Measurements from ENCODE around the gene ADPRHL1.

DNA sequence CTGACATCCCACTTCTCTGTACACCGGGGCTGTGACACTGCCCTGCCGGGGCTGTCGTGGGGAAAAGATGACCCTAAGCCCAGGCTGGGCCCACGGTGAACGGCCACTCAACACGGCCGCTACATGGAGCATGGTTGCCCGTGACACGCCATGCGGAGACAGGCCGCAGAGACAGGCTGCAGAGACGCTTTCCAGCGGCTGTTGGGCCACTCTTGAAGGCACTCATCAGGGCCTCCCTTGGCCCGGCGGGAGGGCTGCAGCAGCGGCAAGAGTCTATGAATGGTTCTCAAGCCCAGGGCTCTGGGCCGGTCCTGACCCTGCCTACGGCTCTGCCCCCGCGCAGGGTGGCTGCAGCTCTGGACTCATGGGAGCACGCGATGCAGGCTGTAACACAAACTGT, 22.1 kb downstream of the ADPRHL1 start:
- TF ChIP-seq, protein P1, sequence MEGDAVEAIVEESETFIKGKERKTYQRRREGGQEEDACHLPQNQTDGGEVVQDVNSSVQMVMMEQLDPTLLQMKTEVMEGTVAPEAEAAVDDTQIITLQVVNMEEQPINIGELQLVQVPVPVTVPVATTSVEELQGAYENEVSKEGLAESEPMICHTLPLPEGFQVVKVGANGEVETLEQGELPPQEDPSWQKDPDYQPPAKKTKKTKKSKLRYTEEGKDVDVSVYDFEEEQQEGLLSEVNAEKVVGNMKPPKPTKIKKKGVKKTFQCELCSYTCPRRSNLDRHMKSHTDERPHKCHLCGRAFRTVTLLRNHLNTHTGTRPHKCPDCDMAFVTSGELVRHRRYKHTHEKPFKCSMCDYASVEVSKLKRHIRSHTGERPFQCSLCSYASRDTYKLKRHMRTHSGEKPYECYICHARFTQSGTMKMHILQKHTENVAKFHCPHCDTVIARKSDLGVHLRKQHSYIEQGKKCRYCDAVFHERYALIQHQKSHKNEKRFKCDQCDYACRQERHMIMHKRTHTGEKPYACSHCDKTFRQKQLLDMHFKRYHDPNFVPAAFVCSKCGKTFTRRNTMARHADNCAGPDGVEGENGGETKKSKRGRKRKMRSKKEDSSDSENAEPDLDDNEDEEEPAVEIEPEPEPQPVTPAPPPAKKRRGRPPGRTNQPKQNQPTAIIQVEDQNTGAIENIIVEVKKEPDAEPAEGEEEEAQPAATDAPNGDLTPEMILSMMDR (IDR thresholded peaks at IDR 0.05) = no peak
- TF ChIP-seq POLR2A (IDR thresholded peaks at IDR 0.05) = no peak

All from Peyer's patch (tissue), 4 donors.